CD4-positive, CD25-positive, alpha-beta regulatory T cell (primary cell): ENCODE data around the gene BRS3. TPM values are rescaled to one million over a fixed set of nuclear protein-coding genes. Genes with fewer than 3 reads are reported as not detected.

Experiments used
- polyA plus RNA-seq, 4 donors: library from polyadenylated mRNA; unstranded; fragments of 300-500 nt; fragmentation: Illumina TruSeq; gene quantifications; one replicate each; pipeline ENCODE4 v1.2.3, GENCODE V29; 2021
- total RNA-seq: library from RNA; stranded (reverse); gene quantifications from one replicate; pipeline ENCODE4 v1.2.3, GENCODE V29; 2022

The BRS3 gene
- total and polyA plus RNA-seq, 5 donors from 2014 or later, result not detected

Other genes starting within 250 kb of the BRS3 start
- gene MAP7D3, start 236.5 kb upstream of the BRS3 start, total RNA-seq, result 4.7 TPM
- gene MAP7D3, start 236.5 kb upstream of the BRS3 start, polyA plus RNA-seq, result 1 to 10 TPM; 2.5 to 4.7 (median 3.0) TPM
- gene ADGRG4, start 187.0 kb upstream of the BRS3 start, total RNA-seq, result not detected
- gene ADGRG4, start 187.0 kb upstream of the BRS3 start, polyA plus RNA-seq, result not detected
- 32.9 TPM for gene HTATSF1, start 9.6 kb downstream of the BRS3 start, total RNA-seq
- 10 to 100 TPM; 42.6 to 50.6 (median 47.1) TPM for gene HTATSF1, start 9.6 kb downstream of the BRS3 start, polyA plus RNA-seq
- gene VGLL1, start 44.3 kb downstream of the BRS3 start, total RNA-seq, result not detected
- not detected for gene VGLL1, start 44.3 kb downstream of the BRS3 start, polyA plus RNA-seq
- gene CD40LG, start 160.2 kb downstream of the BRS3 start, total RNA-seq, result 24.0 TPM
- gene CD40LG, start 160.2 kb downstream of the BRS3 start, polyA plus RNA-seq, result 10 to 100 TPM in 2 of 4 donors, 1 to 10 TPM in 2; 7.6 to 25.0 (median 14.3) TPM